Stimulated activated CD4-positive, alpha-beta T cell treated with anti-CD3 and anti-CD28 coated beads, Interleukin-1b, Interleukin-23, amount 100 ng/mL, for 4 hours (primary cell): ENCODE measurements around the gene PLEKHS1.
"Not testable (repeated sequence)": the region's sequence is repeated elsewhere in the genome, so short reads cannot be mapped to it uniquely, and the experiment has no call there.

Experiments
- DNase-seq, 2 donors: peaks; one replicate each; pipeline ENCODE4 v3.0.0-alpha.2; 2020; ENCODE audit warnings: low read depth in 2 of 2

PLEKHS1 gene

GRCh38 chr10:113791691-113792090 is 40.2 kb downstream of the PLEKHS1 start:
- DNase-seq = no peak

GRCh38 chr10:113801569-113801968 is 50.1 kb downstream of the PLEKHS1 start:
- no peak for DNase-seq

GRCh38 chr10:113802997-113803396 is 51.5 kb downstream of the PLEKHS1 start:
- no peak for DNase-seq

- no peak for DNase-seq
Observed at GRCh38 chr10:113806503-113806902, 55.0 kb downstream of the PLEKHS1 start.

GRCh38 chr10:113808168-113808567 is 56.7 kb downstream of the PLEKHS1 start:
- no peak for DNase-seq

- DNase-seq = not testable (repeated sequence)
Observed at GRCh38 chr10:113814700-113815099, 63.2 kb downstream of the PLEKHS1 start.

GRCh38 chr10:113819989-113820388 is 68.5 kb downstream of the PLEKHS1 start:
- no peak for DNase-seq

- no peak for DNase-seq
Observed at GRCh38 chr10:113820507-113820906, 69.0 kb downstream of the PLEKHS1 start.

GRCh38 chr10:113821306-113821705 is 69.8 kb downstream of the PLEKHS1 start:
- DNase-seq = not testable (repeated sequence)

GRCh38 chr10:113822174-113822573 is 70.7 kb downstream of the PLEKHS1 start:
- no peak for DNase-seq

- DNase-seq = no peak
Observed at GRCh38 chr10:113823389-113823788, 71.9 kb downstream of the PLEKHS1 start.

- DNase-seq = no peak
Observed at GRCh38 chr10:113825791-113826190, 74.3 kb downstream of the PLEKHS1 start.

GRCh38 chr10:113828567-113828966 is 77.1 kb downstream of the PLEKHS1 start:
- DNase-seq = not testable (repeated sequence)
